HEK293 (cell line): ENCODE measurements around the gene RANBP2.
"Not testable (repeated sequence)": the region's sequence is repeated elsewhere in the genome, so short reads cannot be mapped to it uniquely, and the experiment has no call there.

Source experiments
- YY1 ChIP-seq: fragments of 450-650 bp; formaldehyde crosslinking; IDR thresholded peaks from 2 replicates; pipeline ENCODE4 v1.5.1; 2018; ENCODE audit warnings: missing biosample characterization, missing genetic modification characterization
- ZBTB7A ChIP-seq: fragments of 450-650 bp; formaldehyde crosslinking; IDR thresholded peaks from 2 replicates; pipeline ENCODE4 v1.5.1; 2016; ENCODE audit warnings: low read depth, missing biosample characterization, missing genetic modification characterization
- ZBTB8A ChIP-seq: fragments of 450-650 bp; formaldehyde crosslinking; IDR thresholded peaks from 2 replicates; pipeline ENCODE4 v1.5.1; 2016; ENCODE audit warnings: missing biosample characterization, missing genetic modification characterization
- ZNF121 ChIP-seq: fragments of 450-650 bp; formaldehyde crosslinking; IDR thresholded peaks from 2 replicates; pipeline ENCODE4 v1.5.1; 2016; ENCODE audit warnings: missing biosample characterization, missing genetic modification characterization
- ZNF155 ChIP-seq: fragments of 450-650 bp; formaldehyde crosslinking; IDR thresholded peaks from 2 replicates; pipeline ENCODE4 v1.5.1; 2016; ENCODE audit warnings: missing biosample characterization, missing genetic modification characterization
- ZNF211 ChIP-seq: fragments of 450-650 bp; formaldehyde crosslinking; IDR thresholded peaks from 2 replicates; pipeline ENCODE4 v1.5.1; 2016; ENCODE audit warnings: low read depth, missing biosample characterization, missing genetic modification characterization
- ZNF48 ChIP-seq: fragments of 450-650 bp; formaldehyde crosslinking; IDR thresholded peaks from 2 replicates; pipeline ENCODE4 v1.5.1; 2016; ENCODE audit warnings: missing biosample characterization, missing genetic modification characterization
- ZNF544 ChIP-seq: fragments of 450-650 bp; formaldehyde crosslinking; IDR thresholded peaks from 2 replicates; pipeline ENCODE4 v1.5.0; 2017; ENCODE audit warnings: missing biosample characterization, missing genetic modification characterization
- ZNF768 ChIP-seq: fragments of 450-650 bp; formaldehyde crosslinking; IDR thresholded peaks from 2 replicates; pipeline ENCODE4 v1.5.1; 2018; ENCODE audit warnings: missing biosample characterization, mild to moderate bottlenecking, missing genetic modification characterization
- ZNF843 ChIP-seq: fragments of 450-650 bp; formaldehyde crosslinking; IDR thresholded peaks from 2 replicates; pipeline ENCODE4 v1.5.1; 2016; ENCODE audit warnings: missing biosample characterization, missing genetic modification characterization
- ZSCAN30 ChIP-seq: fragments of 450-650 bp; IDR thresholded peaks from 2 replicates; pipeline ENCODE4 v1.5.1; 2018; ENCODE audit warnings: missing biosample characterization, mild to moderate bottlenecking, missing genetic modification characterization, moderate library complexity
- TF ChIP-seq, protein P1 (sequence below): fragments of 450-650 bp; formaldehyde crosslinking; IDR thresholded peaks from 2 replicates; pipeline ENCODE4 v1.5.1; 2016; ENCODE audit warnings: missing biosample characterization, missing genetic modification characterization
- TF ChIP-seq, protein P2 (sequence below): sonication (generic); formaldehyde crosslinking; IDR thresholded peaks from 2 replicates; pipeline ENCODE4 v1.8.1; 2022; ENCODE audit warnings: mild to moderate bottlenecking, moderate library complexity, missing genetic modification reagents

DNA sequence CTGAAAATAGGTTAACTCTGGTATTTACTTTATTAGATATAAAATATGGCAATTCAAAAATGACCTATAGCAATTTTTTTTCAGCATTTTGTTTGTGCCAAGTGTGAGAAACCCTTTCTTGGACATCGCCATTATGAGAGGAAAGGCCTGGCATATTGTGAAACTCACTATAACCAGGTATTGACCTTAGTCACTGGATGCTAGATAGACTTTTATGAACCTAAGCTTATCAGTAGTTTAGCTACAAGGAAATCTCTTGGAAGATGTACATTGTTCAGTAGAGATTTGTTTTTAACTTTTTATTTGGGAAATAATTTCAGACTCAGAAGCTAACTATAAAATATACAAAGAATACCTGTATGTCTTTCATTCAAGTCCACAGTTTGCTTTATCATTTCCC, 42.8 kb upstream of the RANBP2 start:
- not testable (repeated sequence) for TF ChIP-seq ZNF843; ZNF48 (tag by site-specific recombination); ZNF544 (tag by site-specific recombination); ZBTB7A (tag by site-specific recombination); ZNF768 (tag by site-specific recombination); ZNF211 (tag by site-specific recombination); ZSCAN30 (tag by site-specific recombination); YY1 (tag by site-specific recombination); ZBTB8A (tag by site-specific recombination); ZNF121 (tag by site-specific recombination); ZNF155 (tag by site-specific recombination)
- TF ChIP-seq, protein P1, sequence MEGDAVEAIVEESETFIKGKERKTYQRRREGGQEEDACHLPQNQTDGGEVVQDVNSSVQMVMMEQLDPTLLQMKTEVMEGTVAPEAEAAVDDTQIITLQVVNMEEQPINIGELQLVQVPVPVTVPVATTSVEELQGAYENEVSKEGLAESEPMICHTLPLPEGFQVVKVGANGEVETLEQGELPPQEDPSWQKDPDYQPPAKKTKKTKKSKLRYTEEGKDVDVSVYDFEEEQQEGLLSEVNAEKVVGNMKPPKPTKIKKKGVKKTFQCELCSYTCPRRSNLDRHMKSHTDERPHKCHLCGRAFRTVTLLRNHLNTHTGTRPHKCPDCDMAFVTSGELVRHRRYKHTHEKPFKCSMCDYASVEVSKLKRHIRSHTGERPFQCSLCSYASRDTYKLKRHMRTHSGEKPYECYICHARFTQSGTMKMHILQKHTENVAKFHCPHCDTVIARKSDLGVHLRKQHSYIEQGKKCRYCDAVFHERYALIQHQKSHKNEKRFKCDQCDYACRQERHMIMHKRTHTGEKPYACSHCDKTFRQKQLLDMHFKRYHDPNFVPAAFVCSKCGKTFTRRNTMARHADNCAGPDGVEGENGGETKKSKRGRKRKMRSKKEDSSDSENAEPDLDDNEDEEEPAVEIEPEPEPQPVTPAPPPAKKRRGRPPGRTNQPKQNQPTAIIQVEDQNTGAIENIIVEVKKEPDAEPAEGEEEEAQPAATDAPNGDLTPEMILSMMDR (tag by site-specific recombination), result not testable (repeated sequence)
- TF ChIP-seq, protein P2, sequence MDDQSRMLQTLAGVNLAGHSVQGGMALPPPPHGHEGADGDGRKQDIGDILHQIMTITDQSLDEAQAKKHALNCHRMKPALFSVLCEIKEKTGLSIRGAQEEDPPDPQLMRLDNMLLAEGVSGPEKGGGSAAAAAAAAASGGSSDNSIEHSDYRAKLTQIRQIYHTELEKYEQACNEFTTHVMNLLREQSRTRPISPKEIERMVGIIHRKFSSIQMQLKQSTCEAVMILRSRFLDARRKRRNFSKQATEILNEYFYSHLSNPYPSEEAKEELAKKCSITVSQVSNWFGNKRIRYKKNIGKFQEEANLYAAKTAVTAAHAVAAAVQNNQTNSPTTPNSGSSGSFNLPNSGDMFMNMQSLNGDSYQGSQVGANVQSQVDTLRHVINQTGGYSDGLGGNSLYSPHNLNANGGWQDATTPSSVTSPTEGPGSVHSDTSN, result not testable (repeated sequence)
